Stimulated activated naive B cell treated with anti-CD40 and anti-IgM and Interleukin-4, amounts not matched to agents 10 μg/mL and 1 μg/mL and 100 μg/mL, for 72 hours (primary cell): Measurements from ENCODE around the gene ANKRD12.

Experiments used
- ATAC-seq, 2 donors: fragments of 150-1000 bp; cut with Tn5 transposase; replicated peaks; 2 replicates each; pipeline ENCODE4 v1.10.0; 2021; ENCODE audit warnings: moderate library complexity in 1 of 2
- DNase-seq: peaks from one replicate; pipeline ENCODE4 v3.0.0; 2021
- H3K27ac Mint-ChIP-seq: one replicate; pipeline ENCODE4 v1.8.0; 2022; ENCODE audit warnings: mild to moderate bottlenecking, mixed read lengths
- H3K27me3 Mint-ChIP-seq, 2 donors: one replicate each; pipeline ENCODE4 v1.8.0; 2022; ENCODE audit warnings: mixed read lengths in 2 of 2
- H3K36me3 Mint-ChIP-seq, 2 donors: one replicate each; pipeline ENCODE4 v1.8.0; 2022; ENCODE audit warnings: mixed read lengths in 2 of 2, mild to moderate bottlenecking in 1 of 2
- H3K4me1 Mint-ChIP-seq, 2 donors: one replicate each; pipeline ENCODE4 v1.8.0; 2022; ENCODE audit warnings: mixed read lengths in 2 of 2, mild to moderate bottlenecking in 1 of 2
- H3K4me3 Mint-ChIP-seq, 2 donors: one replicate each; pipeline ENCODE4 v1.8.0; 2022; ENCODE audit warnings: mild to moderate bottlenecking in 2 of 2, mixed read lengths in 2 of 2, moderate library complexity in 1 of 2
- H3K9me3 Mint-ChIP-seq, 2 donors: one replicate each; pipeline ENCODE4 v1.8.0; 2022; ENCODE audit warnings: mixed read lengths in 2 of 2, mild to moderate bottlenecking in 1 of 2

The ANKRD12 gene

GRCh38 chr18:9173770-9174233 is 37.2 kb downstream of the ANKRD12 start:
- ATAC-seq: peak; percentile 31 to 86
- Mint-ChIP-seq H3K36me3 (peaks cover 27 to 39% of the 10 kb centered on the region in 2 donors), H3K27me3 (no peaks in the 10 kb centered on the region), H3K4me1 (peaks cover 39 to 68% of the 10 kb centered on the region in 2 donors), H3K4me3 (no peak overlapping the region), H3K9me3 (peaks cover 4 to 7% of the 10 kb centered on the region in 2 donors), H3K27ac (peak overlapping the region; percentile 71)
- DNase-seq: peak; percentile 8

DNA sequence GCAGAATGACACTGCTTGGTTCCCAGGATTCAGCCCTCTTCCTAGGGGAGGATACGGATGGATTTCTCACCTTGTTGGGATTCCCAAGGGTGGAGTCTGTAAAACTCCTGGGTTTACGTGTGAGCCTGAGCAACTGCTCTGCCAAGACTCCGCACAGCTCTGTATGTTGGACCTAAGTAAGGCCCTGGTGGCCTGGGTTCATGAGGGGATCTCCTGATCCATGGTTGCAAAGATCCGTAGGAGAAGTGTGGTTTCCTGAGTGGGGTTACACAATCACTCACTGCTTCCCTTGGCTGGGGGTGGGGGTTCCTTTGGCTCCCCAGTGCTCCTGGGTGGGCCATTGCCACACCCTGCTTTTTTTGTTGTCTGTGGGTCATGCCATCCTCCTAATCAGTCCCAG is 37.7 kb downstream of the ANKRD12 start:
- Mint-ChIP-seq H3K27ac (peak overlapping the region; percentile 20), H3K4me1 (peaks cover 36 to 63% of the 10 kb centered on the region in 2 donors), H3K4me3 (no peak overlapping the region), H3K36me3 (peaks cover 25 to 38% of the 10 kb centered on the region in 2 donors), H3K9me3 (peaks cover 4 to 7% of the 10 kb centered on the region in 2 donors), H3K27me3 (no peaks in the 10 kb centered on the region)
- DNase-seq (no peak), ATAC-seq (no peak)

- H3K36me3 Mint-ChIP-seq: peaks cover 23 to 34% of the 10 kb centered on the region in 2 donors
- H3K27me3 Mint-ChIP-seq: no peaks in the 10 kb centered on the region
- peak overlapping the region in 1 of 2 donors; percentile 10 for H3K4me3 Mint-ChIP-seq
- peaks cover 34 to 61% of the 10 kb centered on the region in 2 donors for H3K4me1 Mint-ChIP-seq
- no peak overlapping the region for H3K27ac Mint-ChIP-seq
- peaks cover 4 to 7% of the 10 kb centered on the region in 2 donors for H3K9me3 Mint-ChIP-seq
- no peak for ATAC-seq
- DNase-seq: no peak
Observed at GRCh38 chr18:9175115-9175514, 38.5 kb downstream of the ANKRD12 start.

GRCh38 chr18:9177031-9177430 is 40.5 kb downstream of the ANKRD12 start:
- DNase-seq: no peak
- ATAC-seq: no peak
- H3K4me3 Mint-ChIP-seq: no peak overlapping the region
- peaks cover 12 to 24% of the 10 kb centered on the region in 2 donors for H3K36me3 Mint-ChIP-seq
- H3K27me3 Mint-ChIP-seq: no peaks in the 10 kb centered on the region
- peaks cover 33 to 55% of the 10 kb centered on the region in 2 donors for H3K4me1 Mint-ChIP-seq
- H3K27ac Mint-ChIP-seq: no peak overlapping the region
- H3K9me3 Mint-ChIP-seq: peaks cover 2 to 4% of the 10 kb centered on the region in 2 donors

DNA sequence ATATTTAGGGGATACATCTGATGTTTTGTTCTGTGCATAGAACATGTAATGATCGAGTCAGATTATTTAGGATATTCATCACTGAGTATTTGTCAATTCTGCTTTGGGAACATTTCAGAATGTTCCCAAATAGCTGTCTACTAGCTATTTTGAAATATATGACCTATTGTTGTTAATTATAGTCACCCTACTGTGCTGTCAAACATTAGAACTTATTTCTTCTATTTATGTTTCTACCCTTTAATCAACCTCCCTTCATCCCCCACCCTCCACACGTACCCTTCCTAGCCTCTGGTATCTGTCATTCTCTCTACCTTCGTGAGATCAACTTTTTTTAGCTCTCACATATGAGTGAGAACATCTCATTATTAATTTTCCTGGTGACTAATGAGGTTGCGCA is 40.9 kb downstream of the ANKRD12 start:
- no peak for ATAC-seq
- no peak overlapping the region for H3K4me3 Mint-ChIP-seq
- H3K36me3 Mint-ChIP-seq: peaks cover 8 to 19% of the 10 kb centered on the region in 2 donors
- no peak for DNase-seq
- H3K9me3 Mint-ChIP-seq: peaks cover 2 to 4% of the 10 kb centered on the region in 2 donors
- H3K4me1 Mint-ChIP-seq: peaks cover 29 to 51% of the 10 kb centered on the region in 2 donors
- no peaks in the 10 kb centered on the region for H3K27me3 Mint-ChIP-seq
- H3K27ac Mint-ChIP-seq: no peak overlapping the region

GRCh38 chr18:9178557-9178956 is 42.0 kb downstream of the ANKRD12 start:
- no peak overlapping the region for H3K27ac Mint-ChIP-seq

GRCh38 chr18:9181275-9181674 is 44.7 kb downstream of the ANKRD12 start:
- no peak for ATAC-seq
- H3K9me3 Mint-ChIP-seq: no peaks in the 10 kb centered on the region
- no peaks in the 10 kb centered on the region for H3K27me3 Mint-ChIP-seq
- H3K4me1 Mint-ChIP-seq: peaks cover 30 to 52% of the 10 kb centered on the region in 2 donors
- no peak overlapping the region for H3K4me3 Mint-ChIP-seq
- peak overlapping the region; percentile 5 for H3K27ac Mint-ChIP-seq
- DNase-seq: no peak
- peaks cover 27 to 28% of the 10 kb centered on the region in 2 donors for H3K36me3 Mint-ChIP-seq

More at GRCh38 chr18:9178557-9178956, 42.0 kb downstream of the ANKRD12 start:
- DNase-seq: no peak
- H3K4me3 Mint-ChIP-seq: no peak overlapping the region
- H3K27me3 Mint-ChIP-seq: no peaks in the 10 kb centered on the region
- peaks cover 2 to 4% of the 10 kb centered on the region in 2 donors for H3K9me3 Mint-ChIP-seq
- no peak for ATAC-seq
- peaks cover 28 to 51% of the 10 kb centered on the region in 2 donors for H3K4me1 Mint-ChIP-seq
- peaks cover 17 to 23% of the 10 kb centered on the region in 2 donors for H3K36me3 Mint-ChIP-seq

DNA sequence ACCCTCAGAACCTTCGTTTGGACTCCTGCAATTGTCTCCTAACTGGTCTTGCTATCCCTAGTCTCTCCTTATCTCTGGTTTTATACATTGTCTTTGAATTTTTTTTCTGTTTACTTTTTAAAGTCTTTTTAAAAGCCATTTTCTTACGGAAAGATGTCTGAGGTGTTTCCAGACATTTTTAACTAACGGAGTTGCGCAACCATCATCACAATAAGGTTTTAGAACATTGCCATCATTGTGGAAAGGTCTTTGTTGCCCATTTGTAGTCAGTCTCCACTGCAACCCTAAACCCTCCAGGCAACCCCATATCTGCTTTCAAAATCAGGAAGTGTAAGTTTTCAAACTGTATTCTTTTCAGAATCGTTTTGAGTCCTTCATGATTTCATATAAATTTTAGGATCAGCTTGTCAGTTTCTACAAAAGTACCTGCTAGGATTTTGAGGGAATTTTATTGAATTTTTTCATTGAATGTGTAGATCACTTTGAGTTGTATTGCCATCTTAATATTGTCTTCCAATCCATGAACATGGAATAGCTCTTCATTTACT is 46.3 kb downstream of the ANKRD12 start:
- peaks cover 23 to 52% of the 10 kb centered on the region in 2 donors for H3K4me1 Mint-ChIP-seq
- H3K27ac Mint-ChIP-seq: peak overlapping the region; percentile 74
- peaks cover 30 to 31% of the 10 kb centered on the region in 2 donors for H3K36me3 Mint-ChIP-seq
- DNase-seq (no peak), ATAC-seq (no peak)
- no peak overlapping the region for H3K4me3 Mint-ChIP-seq
- no peaks in the 10 kb centered on the region for H3K9me3 Mint-ChIP-seq
- no peaks in the 10 kb centered on the region for H3K27me3 Mint-ChIP-seq

DNA sequence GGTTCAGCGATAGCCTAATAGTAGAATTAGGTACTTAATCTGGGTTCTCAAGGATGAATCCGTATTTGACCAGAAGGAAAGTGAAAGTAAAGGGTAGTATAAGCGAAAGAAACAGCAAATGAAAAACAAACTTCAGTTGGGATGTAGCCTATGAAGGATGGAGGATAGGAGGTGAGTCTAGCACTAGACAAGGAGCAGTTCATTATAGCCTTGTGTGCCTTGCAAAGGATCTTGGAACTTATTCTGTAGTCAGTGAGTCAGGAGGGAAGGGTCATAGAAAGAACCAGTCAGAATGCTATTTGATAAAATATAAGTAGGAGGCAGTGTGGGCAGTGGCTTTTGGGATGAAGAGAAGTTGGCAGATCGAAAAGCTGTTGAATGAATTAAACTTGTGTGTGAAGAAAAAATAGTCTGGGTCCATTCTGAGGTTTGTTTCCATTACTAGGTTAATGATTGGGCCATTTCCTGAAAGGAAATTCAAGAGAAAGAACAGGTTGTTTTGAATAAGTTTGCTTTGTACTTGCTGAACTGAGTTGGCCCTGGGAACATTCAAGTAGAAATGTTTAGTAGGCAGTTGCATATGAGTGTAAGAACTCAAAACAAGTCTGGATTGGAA is 48.5 kb downstream of the ANKRD12 start:
- Mint-ChIP-seq H3K27ac (peak overlapping the region; percentile 49), H3K36me3 (peaks cover 36 to 38% of the 10 kb centered on the region in 2 donors), H3K9me3 (no peaks in the 10 kb centered on the region)

GRCh38 chr18:9188359-9189231 is 52.0 kb downstream of the ANKRD12 start:
- Mint-ChIP-seq H3K27me3 (no peaks in the 10 kb centered on the region), H3K36me3 (peaks cover 39 to 46% of the 10 kb centered on the region in 2 donors), H3K9me3 (no peaks in the 10 kb centered on the region), H3K4me3 (no peak overlapping the region), H3K27ac (no peak overlapping the region), H3K4me1 (peaks cover 17 to 28% of the 10 kb centered on the region in 2 donors)
- no peak for DNase-seq
- ATAC-seq: no peak

More for the DNA sequence above, 48.5 kb downstream of the ANKRD12 start:
- no peak for DNase-seq
- Mint-ChIP-seq H3K27me3 (no peaks in the 10 kb centered on the region), H3K4me3 (peak overlapping the region; percentile 69 to 83), H3K4me1 (peaks cover 22 to 42% of the 10 kb centered on the region in 2 donors)
- ATAC-seq: peak; percentile 77 to 79

GRCh38 chr18:9189491-9189890 is 52.9 kb downstream of the ANKRD12 start:
- Mint-ChIP-seq H3K4me3 (no peak overlapping the region), H3K27me3 (no peaks in the 10 kb centered on the region), H3K27ac (no peak overlapping the region), H3K9me3 (no peaks in the 10 kb centered on the region), H3K4me1 (peaks cover 17 to 22% of the 10 kb centered on the region in 2 donors), H3K36me3 (peaks cover 36 to 45% of the 10 kb centered on the region in 2 donors)
- DNase-seq (no peak), ATAC-seq (no peak)

- Mint-ChIP-seq H3K27me3 (no peaks in the 10 kb centered on the region), H3K27ac (peak overlapping the region; percentile 65), H3K36me3 (peaks cover 28 to 42% of the 10 kb centered on the region in 2 donors), H3K4me1 (peaks cover 7 to 13% of the 10 kb centered on the region in 2 donors), H3K4me3 (no peak overlapping the region), H3K9me3 (no peaks in the 10 kb centered on the region)
- no peak for DNase-seq
- ATAC-seq: no peak
Observed at GRCh38 chr18:9191658-9192256, 55.2 kb downstream of the ANKRD12 start.

DNA sequence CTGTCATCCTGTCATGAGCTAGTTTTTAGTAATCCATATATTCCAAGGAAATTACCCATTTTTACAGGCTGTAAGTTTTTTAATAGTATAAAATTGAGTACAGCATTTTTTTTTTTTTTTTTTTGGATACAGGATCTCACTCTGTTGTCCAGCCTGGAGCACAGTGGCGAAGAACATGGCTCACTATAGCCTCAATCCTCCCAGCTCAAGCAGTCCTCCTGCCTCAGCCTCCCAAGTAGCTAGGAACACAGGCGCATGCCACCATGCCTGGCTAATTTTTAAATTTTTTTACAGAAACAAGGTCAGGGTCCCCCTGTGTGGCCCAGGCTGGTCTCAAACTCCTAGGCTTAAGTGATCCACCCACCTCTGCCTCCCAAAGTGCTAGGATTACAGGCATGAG is 56.5 kb downstream of the ANKRD12 start:
- no peaks in the 10 kb centered on the region for H3K9me3 Mint-ChIP-seq
- H3K27ac Mint-ChIP-seq: peak overlapping the region; percentile 47
- DNase-seq (no peak), ATAC-seq (no peak)
- peaks cover 7 to 13% of the 10 kb centered on the region in 2 donors for H3K4me1 Mint-ChIP-seq
- no peaks in the 10 kb centered on the region for H3K27me3 Mint-ChIP-seq
- peaks cover 28 to 42% of the 10 kb centered on the region in 2 donors for H3K36me3 Mint-ChIP-seq
- no peak overlapping the region for H3K4me3 Mint-ChIP-seq

GRCh38 chr18:9196568-9196967 is 60.0 kb downstream of the ANKRD12 start:
- Mint-ChIP-seq H3K4me3 (no peak overlapping the region), H3K9me3 (no peaks in the 10 kb centered on the region), H3K36me3 (peaks cover 16 to 40% of the 10 kb centered on the region in 2 donors), H3K4me1 (peaks cover 4 to 11% of the 10 kb centered on the region in 2 donors), H3K27ac (no peak overlapping the region), H3K27me3 (no peaks in the 10 kb centered on the region)
- DNase-seq (no peak), ATAC-seq (no peak)
